ENCODE measurements around the gene SDF4. TPM values are rescaled to one million over a fixed set of nuclear protein-coding genes. Genes with fewer than 3 reads are reported as not detected.

SDF4 gene
- total RNA-seq, 1 donor from 2014 or later = 166 TPM

- no peak for DNase-seq (ENCODE audit: low spot score)
- no peak for ATAC-seq
Observed at GRCh38 chr1:1229770-1230169, 2.0 kb downstream of the SDF4 start.

- DNase-seq (ENCODE audit: low spot score) (no peak), ATAC-seq (no peak)
Observed at GRCh38 chr1:1228596-1229321, 3.0 kb downstream of the SDF4 start.

- no peak for DNase-seq (ENCODE audit: low spot score)
- ATAC-seq = no peak
Observed at GRCh38 chr1:1228187-1228586, 3.6 kb downstream of the SDF4 start.

- ATAC-seq (no peak), DNase-seq (ENCODE audit: low spot score) (no peak)
Observed at GRCh38 chr1:1227386-1227785, 4.4 kb downstream of the SDF4 start.

- DNase-seq (ENCODE audit: low spot score) (no peak), ATAC-seq (no peak)
Observed at GRCh38 chr1:1226566-1227362, 5.0 kb downstream of the SDF4 start.

- ATAC-seq = no peak
- DNase-seq (ENCODE audit: low spot score) = no peak
Observed at GRCh38 chr1:1225913-1226312, 5.9 kb downstream of the SDF4 start.

GRCh38 chr1:1225238-1225845 is 6.5 kb downstream of the SDF4 start:
- ATAC-seq = peak; percentile 25
- no peak for DNase-seq (ENCODE audit: low spot score)

- DNase-seq (ENCODE audit: low spot score) = no peak
Observed at GRCh38 chr1:1223891-1224290, 7.9 kb downstream of the SDF4 start.

GRCh38 chr1:1223321-1223720 is 8.5 kb downstream of the SDF4 start:
- ATAC-seq (no peak), DNase-seq (ENCODE audit: low spot score) (no peak)

More at GRCh38 chr1:1223891-1224290, 7.9 kb downstream of the SDF4 start:
- no peak for ATAC-seq

- ATAC-seq = no peak
- DNase-seq (ENCODE audit: low spot score) = no peak
Observed at GRCh38 chr1:1222575-1223225, 9.1 kb downstream of the SDF4 start.

- ATAC-seq = no peak
Observed at GRCh38 chr1:1221887-1222574, 9.8 kb downstream of the SDF4 start.

GRCh38 chr1:1220197-1220596 is 11.6 kb downstream of the SDF4 start:
- DNase-seq (ENCODE audit: low spot score) = no peak
- ATAC-seq = no peak

More at GRCh38 chr1:1221887-1222574, 9.8 kb downstream of the SDF4 start:
- DNase-seq (ENCODE audit: low spot score) = no peak

- no peak for ATAC-seq
- no peak for DNase-seq (ENCODE audit: low spot score)
Observed at GRCh38 chr1:1219341-1219740, 12.5 kb downstream of the SDF4 start.

- ATAC-seq (no peak), DNase-seq (ENCODE audit: low spot score) (no peak)
Observed at GRCh38 chr1:1218524-1219200, 13.1 kb downstream of the SDF4 start.

- DNase-seq (ENCODE audit: low spot score) = no peak
- no peak for ATAC-seq
Observed at GRCh38 chr1:1217621-1218523, 13.9 kb downstream of the SDF4 start.

GRCh38 chr1:1216770-1217620 is 14.8 kb downstream of the SDF4 start:
- ATAC-seq = no peak
- DNase-seq (ENCODE audit: low spot score) = no peak

- ATAC-seq = peak; percentile 8
- no peak for DNase-seq (ENCODE audit: low spot score)
Observed at GRCh38 chr1:1215881-1216605, 15.8 kb downstream of the SDF4 start.

All from left lobe of liver (tissue), 2 donors.